Activated CD4-positive, alpha-beta T cell treated with anti-CD3 and anti-CD28 coated beads, Interleukin-2, amount 10 ng/mL, durations not matched to agents 7 days and 5 days (primary cell): ENCODE results near the gene REPIN1. TPM values are rescaled to one million over a fixed set of nuclear protein-coding genes. Genes with fewer than 3 reads are reported as not detected.

Experiments used
- CTCF ChIA-PET: fragments of 350-600 bp; sonication (Branson Sonifier 250); formaldehyde crosslinking; loops from one replicate; lab custom pipeline; 2021; ENCODE audit warnings: antibody characterized with exemption; lab: Charles Lee
- POLR2A ChIA-PET: fragments of 350-600 bp; sonication (Branson Sonifier 250); formaldehyde crosslinking; loops from one replicate; lab custom pipeline; 2021; ENCODE audit warnings: antibody characterized with exemption; lab: Charles Lee
- DNase-seq: peaks from one replicate; pipeline ENCODE4 v3.0.0-alpha.2; 2020
- H3K27ac Mint-ChIP-seq: one replicate; pipeline ENCODE4 v1.8.0; 2021; ENCODE audit warnings: mild to moderate bottlenecking, moderate library complexity, mixed read lengths
- H3K27me3 Mint-ChIP-seq: one replicate; pipeline ENCODE4 v1.8.0; 2021; ENCODE audit warnings: mixed read lengths
- H3K36me3 Mint-ChIP-seq: one replicate; pipeline ENCODE4 v1.8.0; 2021; ENCODE audit warnings: low read depth, mixed read lengths
- H3K4me1 Mint-ChIP-seq: one replicate; pipeline ENCODE4 v1.8.0; 2021; ENCODE audit warnings: mixed read lengths
- H3K4me3 Mint-ChIP-seq: one replicate; pipeline ENCODE4 v1.8.0; 2021; ENCODE audit warnings: mild to moderate bottlenecking, moderate library complexity, mixed read lengths
- H3K9me3 Mint-ChIP-seq: one replicate; pipeline ENCODE4 v1.8.0; 2021; ENCODE audit warnings: mixed read lengths
- total RNA-seq, 2 experiments: library from RNA; stranded (reverse); gene quantifications; one replicate each; pipeline ENCODE4 v1.2.3, GENCODE V29; 2021

Gene REPIN1
- total RNA-seq, 2 experiments from 2014 or later: 45.1 to 54.6 TPM

DNA sequence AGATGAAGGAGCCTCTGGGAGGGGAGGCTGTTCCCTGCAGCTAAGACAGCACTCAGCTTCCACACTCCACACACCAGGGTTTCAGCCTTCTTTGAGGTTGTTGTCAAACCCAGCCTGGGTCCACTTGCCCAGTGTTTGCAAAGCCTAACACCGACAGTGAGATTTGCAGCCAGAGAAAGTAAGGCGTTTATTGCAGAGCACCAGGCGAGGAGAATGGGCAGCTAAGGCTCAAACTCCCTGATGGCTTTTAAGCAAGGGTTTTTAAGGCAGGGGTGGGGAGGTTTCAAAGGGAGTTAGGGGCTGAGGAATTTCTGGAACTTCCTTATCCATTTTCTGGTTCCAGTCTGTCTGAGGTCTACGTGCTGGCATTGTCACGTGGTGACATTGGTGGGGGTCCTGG is 5.8 kb downstream of the REPIN1 start:
- Mint-ChIP-seq H3K9me3 (no peaks in the 10 kb centered on the region), H3K4me3 (no peak overlapping the region), H3K27ac (no peak overlapping the region), H3K27me3 (no peaks in the 10 kb centered on the region), H3K4me1 (peaks cover 56% of the 10 kb centered on the region), H3K36me3 (peaks cover 10% of the 10 kb centered on the region)
- ChIA-PET POLR2A (no interaction called here), CTCF (interaction anchor here (0.5 to 1.7 kb wide), 7 partner anchors 9 to 535 kb away, joined by 3 to 5 read pairs (median 3); no protein-coding TSS in a partner anchor)
- no peak for DNase-seq

DNA sequence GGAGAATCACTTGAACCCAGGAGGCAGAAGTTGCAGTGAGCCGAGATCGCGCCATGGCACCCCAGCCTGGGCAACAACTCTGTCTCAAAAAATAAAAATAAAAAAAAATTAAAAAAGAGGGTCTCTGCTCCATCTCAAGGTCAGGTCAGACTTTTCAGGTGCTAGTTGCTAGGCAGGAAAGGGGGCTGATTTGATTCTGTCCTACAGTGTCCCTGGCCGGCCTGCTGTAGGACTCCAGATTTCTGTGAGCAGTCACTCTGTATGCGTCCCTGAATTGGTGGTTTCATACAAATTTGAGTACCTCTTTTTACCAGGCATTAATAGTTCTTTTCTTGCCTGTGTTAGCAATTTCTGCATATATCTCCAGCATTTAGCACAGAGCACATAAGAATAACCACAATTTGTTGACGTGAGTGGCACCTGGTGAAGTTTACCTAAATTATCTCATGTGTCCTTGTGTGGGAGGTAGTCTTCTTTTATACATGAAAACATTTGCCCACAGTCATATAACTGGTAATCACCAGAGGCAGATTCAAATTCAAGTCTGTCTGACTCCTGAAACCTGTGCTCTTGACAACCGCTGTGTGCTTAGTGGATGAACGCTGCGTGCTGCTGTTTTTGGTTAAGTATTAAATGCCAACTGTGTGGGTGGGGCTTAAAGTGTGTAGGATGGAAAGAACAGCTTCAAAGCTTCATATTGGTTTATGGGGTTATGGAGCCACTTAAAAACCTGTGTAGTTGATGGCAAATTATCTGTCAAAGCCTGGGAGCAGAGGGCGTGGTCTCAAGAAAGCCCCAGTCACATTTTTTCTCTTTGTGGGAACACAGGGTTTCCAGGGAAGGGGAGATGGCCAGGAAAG is 7.3 kb downstream of the REPIN1 start:
- peak; percentile 42 for DNase-seq
- no peaks in the 10 kb centered on the region for H3K9me3 Mint-ChIP-seq
- CTCF ChIA-PET: interaction anchor here (1.7 kb wide), 1 partner anchor 30 kb away, joined by 5 read pairs; no protein-coding TSS in a partner anchor
- peaks cover 8% of the 10 kb centered on the region for H3K36me3 Mint-ChIP-seq
- H3K27me3 Mint-ChIP-seq: no peaks in the 10 kb centered on the region
- no peak overlapping the region for H3K27ac Mint-ChIP-seq
- POLR2A ChIA-PET: no interaction called here
- H3K4me3 Mint-ChIP-seq: no peak overlapping the region
- peaks cover 56% of the 10 kb centered on the region for H3K4me1 Mint-ChIP-seq

DNA sequence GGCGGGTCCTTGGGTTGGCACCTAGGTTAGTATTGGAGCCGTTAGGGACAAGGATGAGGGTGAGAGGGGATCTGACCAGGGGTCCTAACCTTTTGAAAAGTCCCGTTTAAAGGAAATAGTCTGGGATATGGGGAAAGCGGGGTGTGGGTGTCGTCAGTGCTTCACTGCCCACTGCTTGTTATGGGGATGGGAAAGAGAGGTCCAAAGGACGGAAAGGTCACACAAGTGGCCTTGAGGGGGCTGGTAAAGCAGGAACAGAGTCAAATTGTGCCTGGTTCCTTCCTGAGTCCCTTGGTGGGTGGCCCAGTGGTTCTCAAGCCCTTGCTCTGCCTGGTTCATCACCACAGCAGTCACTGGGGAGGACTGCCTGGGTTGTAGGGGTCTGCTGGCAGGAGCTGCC is 7.9 kb downstream of the REPIN1 start:
- CTCF ChIA-PET: no interaction called here
- Mint-ChIP-seq H3K27me3 (no peaks in the 10 kb centered on the region), H3K27ac (peak overlapping the region; percentile 21), H3K9me3 (no peaks in the 10 kb centered on the region), H3K4me3 (no peak overlapping the region), H3K4me1 (peaks cover 58% of the 10 kb centered on the region), H3K36me3 (peaks cover 7% of the 10 kb centered on the region)
- no peak for DNase-seq
- POLR2A ChIA-PET: no interaction called here

DNA sequence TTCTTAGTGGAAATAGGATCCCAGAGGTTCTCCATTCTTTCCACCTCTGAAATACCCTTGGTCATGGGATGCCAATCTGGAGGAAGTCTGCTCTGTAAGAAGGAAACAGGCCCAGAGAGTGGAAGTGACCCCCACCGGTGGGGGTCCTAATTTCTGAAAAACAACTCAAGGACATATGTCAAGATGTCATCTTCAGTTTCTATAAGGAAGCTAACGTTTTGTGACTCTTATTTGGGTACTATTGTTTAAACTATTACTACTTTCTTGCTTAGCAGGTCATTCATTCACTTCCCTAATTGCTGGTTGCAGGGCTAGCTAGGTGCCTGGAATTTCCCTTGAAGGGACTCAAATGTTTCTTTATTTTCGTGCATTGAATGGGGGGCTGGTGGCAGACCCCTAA is 8.6 kb downstream of the REPIN1 start:
- Mint-ChIP-seq H3K4me1 (peaks cover 58% of the 10 kb centered on the region), H3K4me3 (no peak overlapping the region)

DNA sequence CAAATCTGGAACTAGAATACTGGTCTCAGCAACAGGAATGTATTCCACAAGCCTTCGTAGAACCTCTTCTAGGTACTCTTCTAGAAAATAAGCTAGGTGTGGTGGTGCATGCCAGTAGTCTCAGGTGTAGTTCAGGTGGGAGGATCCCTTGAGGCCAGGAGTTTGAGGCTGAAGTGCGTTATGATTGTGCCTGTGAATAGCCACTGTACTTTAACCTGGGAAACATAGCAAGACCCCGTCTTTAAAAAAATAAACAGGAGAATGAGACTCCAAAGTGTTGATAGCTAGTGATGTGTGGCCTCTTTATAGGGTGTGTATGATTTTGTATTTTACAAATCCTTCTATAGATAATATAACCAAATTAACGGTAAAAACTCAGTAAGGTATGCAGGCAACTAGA is 9.0 kb downstream of the REPIN1 start:
- Mint-ChIP-seq H3K27me3 (no peaks in the 10 kb centered on the region), H3K4me1 (peaks cover 59% of the 10 kb centered on the region), H3K36me3 (peaks cover 5% of the 10 kb centered on the region), H3K4me3 (peak overlapping the region; percentile 77), H3K9me3 (no peaks in the 10 kb centered on the region), H3K27ac (peak overlapping the region; percentile 80)
- ChIA-PET CTCF (interaction anchor here (0.6 to 1.8 kb wide), 6 partner anchors 9 to 56 kb away, joined by 3 to 12 read pairs (median 4); partner anchors contain the start of gene REPIN1), POLR2A (no interaction called here)
- no peak for DNase-seq

More for the DNA sequence above, 8.6 kb downstream of the REPIN1 start:
- no peak for DNase-seq
- H3K27me3 Mint-ChIP-seq: no peaks in the 10 kb centered on the region
- peaks cover 7% of the 10 kb centered on the region for H3K36me3 Mint-ChIP-seq
- no peak overlapping the region for H3K27ac Mint-ChIP-seq
- ChIA-PET CTCF (interaction anchor here (0.6 to 1.8 kb wide), 4 partner anchors 8 to 45 kb away, joined by 3 to 12 read pairs (median 4); partner anchors contain the start of gene REPIN1), POLR2A (no interaction called here)
- H3K9me3 Mint-ChIP-seq: no peaks in the 10 kb centered on the region

DNA sequence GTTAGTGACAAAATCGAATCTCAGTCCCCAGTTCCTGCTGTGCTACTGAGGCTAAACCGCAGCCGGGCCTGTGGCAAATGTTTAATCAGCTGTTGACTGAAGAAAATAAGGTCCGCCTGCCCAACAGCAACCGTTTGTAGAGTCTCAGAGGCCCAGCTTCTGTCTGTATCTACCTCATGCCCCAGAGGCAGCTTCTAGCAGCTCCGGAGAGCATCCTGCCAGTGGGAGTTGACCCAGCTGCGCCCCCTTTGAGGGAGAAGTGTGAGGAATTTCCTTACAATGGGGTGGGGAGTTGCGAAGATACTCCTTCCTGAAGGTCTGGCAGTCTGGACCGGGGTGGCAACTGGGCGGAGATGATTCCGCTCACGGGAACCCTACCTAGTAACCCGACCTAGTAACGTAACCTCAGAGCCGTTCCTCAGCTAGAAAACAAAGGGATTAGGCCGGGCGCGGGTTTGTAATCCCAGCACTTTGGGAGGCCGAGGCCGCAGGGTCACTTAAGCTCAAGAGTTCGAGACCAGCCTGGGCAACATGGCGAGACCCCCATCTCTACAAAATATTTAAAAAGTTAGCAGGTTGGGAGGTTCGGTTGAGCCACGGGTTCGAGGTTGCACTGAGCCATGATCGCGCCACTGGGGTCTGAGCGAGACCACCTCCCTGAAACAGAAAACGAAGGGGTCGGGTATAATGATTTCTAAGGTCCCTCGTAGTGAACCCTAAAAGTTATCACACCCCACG is 9.7 kb downstream of the REPIN1 start:
- ChIA-PET CTCF (interaction anchor here (0.6 to 1.8 kb wide), 8 partner anchors 9 to 56 kb away, joined by 3 to 12 read pairs (median 4); partner anchors contain the start of gene REPIN1), POLR2A (no interaction called here)
- Mint-ChIP-seq H3K4me3 (peak overlapping the region; percentile 77), H3K27ac (peak overlapping the region; percentile 80), H3K4me1 (peaks cover 62% of the 10 kb centered on the region), H3K36me3 (no peaks in the 10 kb centered on the region), H3K27me3 (no peaks in the 10 kb centered on the region), H3K9me3 (no peaks in the 10 kb centered on the region)
- peak; percentile 55 for DNase-seq

DNA sequence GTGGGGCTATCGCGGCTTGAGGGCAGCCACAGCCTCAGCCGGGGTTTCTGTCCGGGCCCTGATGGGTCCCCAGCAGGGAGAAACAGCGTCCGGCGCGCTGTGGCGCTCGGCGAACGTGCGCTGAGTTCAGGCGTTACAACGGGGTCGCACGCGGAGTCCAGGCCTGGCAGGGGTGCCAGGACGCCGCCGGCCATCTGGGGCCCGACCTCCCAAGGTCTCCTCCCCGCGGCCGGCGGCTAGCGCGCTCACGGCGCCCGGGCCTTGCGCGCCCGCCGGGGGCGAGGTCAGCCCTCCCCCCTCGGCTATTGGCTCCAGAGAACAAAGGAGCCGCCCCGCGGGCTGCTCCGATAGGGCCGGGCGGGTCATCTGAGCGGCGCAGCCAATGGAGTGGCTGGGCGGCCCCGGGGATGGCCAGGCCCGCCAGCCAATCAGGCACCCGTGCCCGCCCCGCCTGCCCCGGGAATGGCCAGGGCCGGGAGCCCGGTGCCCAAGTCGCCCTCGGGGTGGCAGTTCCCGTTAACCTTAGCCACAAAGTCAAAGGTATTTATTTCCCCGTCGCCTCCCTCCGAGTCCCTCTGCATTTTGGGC is 10.3 kb downstream of the REPIN1 start, which contains the start of gene ZNF775:
Gene ZNF775 (plus strand): TSS at position 478 of the 588 bp plus-strand sequence. CDS start 9,141 bp downstream, outside the sequence.
- no peaks in the 10 kb centered on the region for H3K9me3 Mint-ChIP-seq
- peak; percentile 94 for DNase-seq
- peak within 1 kb of the TSS; percentile 81 for H3K27ac Mint-ChIP-seq
- no peaks in the 10 kb centered on the region for H3K27me3 Mint-ChIP-seq
- POLR2A ChIA-PET: no interaction called here
- no peaks in the 10 kb centered on the region for H3K36me3 Mint-ChIP-seq
- CTCF ChIA-PET: interaction anchor here (0.6 to 1.6 kb wide), 3 partner anchors 24 to 55 kb away, joined by 3 to 4 read pairs (median 3); a partner anchor contains a TSS
- H3K4me3 Mint-ChIP-seq: peak within 1 kb of the TSS; percentile 83
- peaks cover 56% of the 10 kb centered on the region for H3K4me1 Mint-ChIP-seq

DNA sequence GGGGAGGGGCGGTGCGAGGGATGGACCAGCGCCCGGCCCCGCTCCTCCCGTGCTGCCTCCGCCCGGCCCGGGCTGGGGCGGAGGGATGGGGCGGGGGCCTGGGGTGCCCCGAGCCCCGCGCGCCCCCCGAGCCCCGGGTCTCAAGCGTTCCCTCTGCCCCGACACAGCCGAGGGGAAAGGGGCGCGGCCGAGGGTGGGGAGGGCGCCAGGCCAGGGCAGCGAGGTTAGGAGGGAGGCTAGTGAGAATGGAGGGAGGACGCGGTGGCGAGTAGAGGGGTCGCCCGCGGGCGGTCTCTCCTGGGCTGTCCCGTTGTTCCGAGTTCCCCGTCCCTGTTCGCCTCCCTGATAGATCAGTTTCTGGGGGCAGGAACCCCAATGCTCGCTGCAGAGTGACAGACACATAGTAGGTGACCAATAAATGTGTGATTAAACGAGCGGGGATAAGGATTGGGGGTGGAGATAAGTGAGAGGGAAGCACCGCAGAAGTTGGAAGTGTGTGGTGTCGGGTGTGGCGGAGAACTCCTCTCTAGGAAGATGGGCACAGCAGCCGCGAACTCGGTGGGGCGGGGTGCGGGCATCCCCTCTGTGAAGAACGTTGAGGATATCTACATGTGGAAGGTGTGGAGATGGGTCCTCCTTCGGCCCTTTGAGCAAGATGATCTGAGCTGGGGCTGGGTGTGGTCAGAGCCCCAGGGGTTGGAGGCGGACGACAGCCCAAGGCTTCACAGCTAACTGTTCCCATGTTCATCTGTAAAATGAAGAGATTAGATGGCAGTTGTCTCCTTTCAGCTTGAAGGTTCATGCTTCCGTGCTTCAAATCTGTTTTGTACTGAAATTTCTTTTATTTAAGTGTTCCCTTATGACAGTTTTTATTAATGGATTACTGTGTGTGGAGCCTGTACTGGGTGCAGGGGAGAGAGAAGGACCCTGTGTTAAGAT is 11.1 kb downstream of the REPIN1 start:
- Mint-ChIP-seq H3K9me3 (no peaks in the 10 kb centered on the region), H3K4me1 (peaks cover 50% of the 10 kb centered on the region), H3K36me3 (no peaks in the 10 kb centered on the region), H3K27ac (peak overlapping the region; percentile 81), H3K27me3 (no peaks in the 10 kb centered on the region), H3K4me3 (peak overlapping the region; percentile 83)
- peak; percentile 25 for DNase-seq
- ChIA-PET POLR2A (interaction anchor here (0.5 kb wide), 1 partner anchor 541 kb away, joined by 3 read pairs; no protein-coding TSS in a partner anchor), CTCF (interaction anchor here (1.6 kb wide), 1 partner anchor 54 kb away, joined by 4 read pairs; no protein-coding TSS in a partner anchor)

DNA sequence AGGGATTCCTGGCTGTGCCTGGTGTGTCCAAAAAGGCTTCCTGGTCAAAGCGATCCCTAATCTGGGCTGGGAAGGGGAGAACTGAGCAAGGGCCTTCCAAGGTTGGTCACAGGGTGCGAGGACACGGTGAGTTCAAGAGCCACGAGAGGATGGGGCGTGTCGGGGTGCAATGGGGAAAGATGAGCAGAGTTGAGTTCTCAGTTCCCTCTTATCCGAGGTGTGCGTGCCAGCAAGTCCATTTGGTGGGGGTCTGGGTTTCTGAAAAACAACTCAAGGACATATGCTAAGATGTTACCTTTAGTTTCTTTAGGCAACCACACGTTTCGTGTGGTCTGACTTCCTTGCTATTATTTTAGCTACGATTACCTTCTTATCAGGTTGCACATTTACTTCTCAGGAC is 11.8 kb downstream of the REPIN1 start:
- DNase-seq: no peak
- H3K4me3 Mint-ChIP-seq: peak overlapping the region; percentile 83
- CTCF ChIA-PET: no interaction called here
- H3K9me3 Mint-ChIP-seq: no peaks in the 10 kb centered on the region
- peaks cover 47% of the 10 kb centered on the region for H3K4me1 Mint-ChIP-seq
- POLR2A ChIA-PET: interaction anchor here (0.5 to 0.7 kb wide), 2 partner anchors 50 to 542 kb away, joined by 3 read pairs; no protein-coding TSS in a partner anchor
- H3K36me3 Mint-ChIP-seq: no peaks in the 10 kb centered on the region
- no peak overlapping the region for H3K27ac Mint-ChIP-seq
- H3K27me3 Mint-ChIP-seq: no peaks in the 10 kb centered on the region

DNA sequence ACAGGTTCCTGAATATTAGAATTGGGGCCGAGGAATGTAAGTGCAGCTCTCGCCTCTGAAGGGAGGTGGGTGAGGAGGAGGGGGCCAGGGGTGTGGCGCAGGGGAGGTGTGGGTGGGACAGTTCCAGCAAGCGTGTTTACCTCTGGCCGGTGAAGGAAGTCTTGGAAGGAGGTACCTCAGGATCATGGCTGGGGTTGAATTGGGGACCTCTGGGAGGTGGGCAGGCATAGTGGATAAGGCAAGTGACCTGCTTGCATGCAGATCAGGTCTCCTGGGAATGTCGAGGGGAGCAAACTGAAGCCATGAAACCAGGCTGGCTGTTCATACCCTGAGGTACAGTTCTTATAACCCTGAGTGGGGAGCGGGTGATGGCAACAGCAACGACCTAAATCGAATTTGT is 12.5 kb downstream of the REPIN1 start:
- Mint-ChIP-seq H3K4me3 (no peak overlapping the region), H3K4me1 (peaks cover 42% of the 10 kb centered on the region), H3K27me3 (no peaks in the 10 kb centered on the region), H3K9me3 (no peaks in the 10 kb centered on the region), H3K36me3 (no peaks in the 10 kb centered on the region), H3K27ac (no peak overlapping the region)
- ChIA-PET POLR2A (interaction anchor here (0.7 kb wide), 1 partner anchor 50 kb away, joined by 3 read pairs; no protein-coding TSS in a partner anchor), CTCF (no interaction called here)
- no peak for DNase-seq

DNA sequence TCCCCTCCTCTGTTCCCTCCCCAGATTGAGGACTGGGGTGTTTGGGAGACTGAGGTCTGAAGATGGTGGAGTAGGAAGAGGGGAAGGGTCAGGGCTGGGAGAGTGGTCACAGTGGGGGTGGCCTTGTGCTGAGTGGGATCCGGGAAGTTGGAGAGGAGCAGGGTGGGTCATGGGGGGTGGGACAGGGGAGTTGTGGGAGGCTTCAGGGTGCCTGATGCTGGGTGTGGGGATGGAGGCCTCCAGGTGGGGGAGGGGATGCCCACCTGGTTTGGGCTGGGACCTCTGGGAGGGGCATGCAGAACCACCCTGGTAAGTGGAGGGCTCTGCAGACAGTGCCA is 13.1 kb downstream of the REPIN1 start:
- H3K4me1 Mint-ChIP-seq: peaks cover 36% of the 10 kb centered on the region
- ChIA-PET POLR2A (no interaction called here), CTCF (no interaction called here)
- H3K27ac Mint-ChIP-seq: peak overlapping the region; percentile 31
- H3K4me3 Mint-ChIP-seq: no peak overlapping the region
- H3K36me3 Mint-ChIP-seq: no peaks in the 10 kb centered on the region
- DNase-seq: no peak
- no peaks in the 10 kb centered on the region for H3K9me3 Mint-ChIP-seq
- H3K27me3 Mint-ChIP-seq: no peaks in the 10 kb centered on the region
